IPS-20b (cell line): Measurements from ENCODE around the gene STYXL2.

ENCODE experiments used
- H3K27ac ChIP-seq: one replicate; pipeline ENCODE4 v1.5.1; 2013; ENCODE audit warnings: low read length
- H3K27me3 ChIP-seq: 2 replicates; pipeline ENCODE4 v1.6.1; 2013; ENCODE audit warnings: mild to moderate bottlenecking, low read length, inconsistent platforms; ENCODE audit not compliant: insufficient read depth
- H3K36me3 ChIP-seq: 2 replicates; pipeline ENCODE4 v1.6.1; 2013; ENCODE audit warnings: low read depth, mild to moderate bottlenecking, inconsistent platforms, low read length, moderate library complexity; ENCODE audit not compliant: insufficient read depth
- H3K4me1 ChIP-seq: 2 replicates; pipeline ENCODE4 v1.6.1; 2013; ENCODE audit warnings: mild to moderate bottlenecking, control low read depth, inconsistent platforms, low read length, moderate library complexity; ENCODE audit not compliant: insufficient read depth
- H3K4me3 ChIP-seq: 2 replicates; pipeline ENCODE4 v1.5.1; 2013; ENCODE audit warnings: mild to moderate bottlenecking, low read length, inconsistent platforms
- H3K9ac ChIP-seq: 2 replicates; pipeline ENCODE4 v1.6.1; 2013; ENCODE audit warnings: low read depth, mild to moderate bottlenecking, inconsistent platforms, low read length, moderate library complexity
- H3K9me3 ChIP-seq: 2 replicates; pipeline ENCODE4 v1.6.1; 2013; ENCODE audit warnings: mild to moderate bottlenecking, low read depth, low read length, inconsistent platforms; ENCODE audit not compliant: insufficient read depth

Gene STYXL2

DNA sequence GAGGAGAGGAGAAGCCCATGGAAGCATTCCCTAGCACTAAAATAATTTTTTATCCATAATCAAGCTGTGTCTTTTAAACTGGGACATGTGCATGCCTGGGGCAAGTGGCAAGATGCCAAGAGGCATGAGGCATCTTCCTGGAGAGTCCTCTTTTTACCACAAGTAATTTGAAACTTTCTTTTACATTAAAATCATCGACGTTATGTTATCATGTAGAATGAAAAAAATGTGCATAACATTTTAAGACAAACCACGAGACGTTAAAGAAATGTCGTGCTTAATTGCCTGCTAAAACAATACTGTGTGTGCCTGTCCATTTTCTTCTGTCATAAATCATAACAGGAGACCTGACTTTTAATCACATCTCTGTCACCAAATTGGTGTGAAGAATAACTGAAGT, 1.5 kb downstream of the STYXL2 start:
- Histone ChIP-seq H3K4me3 (no peak overlapping the region), H3K36me3 (no peaks in the 10 kb centered on the region), H3K27me3 (no peaks in the 10 kb centered on the region), H3K4me1 (peaks cover 6% of the 10 kb centered on the region; the same call in 1 of the 2 replicates), H3K9me3 (no peaks in the 10 kb centered on the region), H3K9ac (no peak overlapping the region), H3K27ac (no peak overlapping the region)

DNA sequence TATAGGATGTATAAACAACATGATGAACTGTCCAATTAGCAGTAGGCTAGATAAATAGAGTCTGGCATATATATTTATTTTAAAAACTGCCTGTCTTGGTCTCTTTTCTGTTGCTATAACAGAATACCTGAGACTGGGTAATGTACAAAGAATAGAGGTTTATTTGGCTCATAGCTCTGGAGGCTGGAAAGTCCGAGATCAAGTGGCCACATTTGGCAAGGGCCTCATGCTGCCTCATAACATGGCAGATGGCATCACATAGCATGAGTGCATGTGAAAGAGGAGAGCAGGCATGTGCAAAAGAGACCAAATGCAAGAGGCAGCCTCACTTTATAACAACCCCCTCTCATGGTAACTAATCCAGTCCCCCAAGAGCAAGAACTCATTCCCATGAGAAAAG, 6.0 kb downstream of the STYXL2 start:
- no peaks in the 10 kb centered on the region for H3K27me3 ChIP-seq
- no peak overlapping the region for H3K27ac ChIP-seq
- peaks cover 16% of the 10 kb centered on the region for H3K4me1 ChIP-seq
- H3K36me3 ChIP-seq, result no peaks in the 10 kb centered on the region
- no peak overlapping the region for H3K4me3 ChIP-seq
- H3K9me3 ChIP-seq, result no peaks in the 10 kb centered on the region
- H3K9ac ChIP-seq, result no peak overlapping the region

- no peak overlapping the region for H3K4me3 ChIP-seq
- H3K9ac ChIP-seq, result no peak overlapping the region
- no peak overlapping the region for H3K27ac ChIP-seq
- no peaks in the 10 kb centered on the region for H3K36me3 ChIP-seq
- no peaks in the 10 kb centered on the region for H3K27me3 ChIP-seq
- H3K4me1 ChIP-seq, result peaks cover 24% of the 10 kb centered on the region
- H3K9me3 ChIP-seq, result no peaks in the 10 kb centered on the region
These were observed 6.9 kb downstream of the STYXL2 start for GRCh38 chr1:167100730-167101129.

- Histone ChIP-seq H3K36me3 (no peaks in the 10 kb centered on the region), H3K4me3 (no peak overlapping the region), H3K27ac (no peak overlapping the region), H3K27me3 (no peaks in the 10 kb centered on the region), H3K4me1 (peaks cover 29% of the 10 kb centered on the region), H3K9me3 (no peaks in the 10 kb centered on the region), H3K9ac (no peak overlapping the region)
These were observed 7.9 kb downstream of the STYXL2 start for GRCh38 chr1:167101754-167102153.

DNA sequence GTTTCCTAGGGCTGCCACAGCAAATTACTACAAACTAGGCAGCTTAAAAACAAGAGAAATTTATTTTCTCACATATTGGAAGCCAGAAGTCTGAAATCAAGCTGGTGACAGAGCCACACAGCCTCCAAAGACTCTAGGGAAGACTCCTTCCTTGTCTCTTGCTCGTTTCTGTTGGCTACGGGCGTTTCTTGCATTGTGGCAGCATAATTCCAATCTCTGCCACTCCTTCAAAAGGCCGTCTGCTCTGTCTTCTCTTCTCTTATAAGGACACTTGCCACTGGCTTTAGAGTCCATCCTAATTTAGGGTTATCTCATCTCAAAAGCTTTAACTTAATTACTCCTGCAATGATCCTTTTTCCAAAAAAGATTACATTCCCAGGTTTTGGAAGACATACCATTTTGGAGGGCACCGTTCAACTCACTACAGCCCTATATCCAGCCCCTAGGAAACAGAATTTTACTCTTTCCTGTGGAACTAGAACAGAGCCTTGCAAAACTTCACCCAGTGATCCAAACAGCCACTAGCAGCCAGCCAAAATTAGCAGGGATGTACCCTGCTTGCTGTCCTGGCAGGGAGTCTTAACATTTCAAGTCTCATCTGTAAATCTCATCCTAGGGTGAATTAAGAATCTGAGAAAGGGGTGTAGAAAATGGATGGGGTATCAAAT, 9.2 kb downstream of the STYXL2 start:
- Histone ChIP-seq H3K4me1 (peaks cover 29% of the 10 kb centered on the region), H3K9ac (no peak overlapping the region), H3K4me3 (no peak overlapping the region), H3K27me3 (no peaks in the 10 kb centered on the region), H3K9me3 (no peaks in the 10 kb centered on the region), H3K36me3 (no peaks in the 10 kb centered on the region), H3K27ac (no peak overlapping the region)

DNA sequence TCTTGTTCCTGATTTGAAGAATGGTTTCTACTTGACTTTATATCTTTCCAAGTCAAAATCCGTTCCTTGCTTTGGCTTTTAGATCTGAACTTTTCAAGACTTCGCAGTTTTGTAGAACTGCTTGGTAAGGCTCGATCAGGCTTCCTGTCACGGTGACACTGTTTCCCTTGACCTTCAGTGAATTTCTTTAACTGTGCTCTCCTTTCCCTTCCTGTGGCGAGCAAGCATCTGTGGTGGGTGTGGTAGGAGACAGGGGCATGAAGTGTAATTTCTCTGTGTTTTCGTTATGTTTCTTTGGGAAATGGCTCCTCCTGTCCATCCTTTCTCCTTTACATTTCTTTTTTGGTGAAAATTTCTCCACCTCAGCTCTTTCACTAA, 10.4 kb downstream of the STYXL2 start:
- H3K4me1 ChIP-seq, result peaks cover 34% of the 10 kb centered on the region
- H3K36me3 ChIP-seq, result no peaks in the 10 kb centered on the region
- H3K27ac ChIP-seq, result no peak overlapping the region
- H3K27me3 ChIP-seq, result no peaks in the 10 kb centered on the region
- no peaks in the 10 kb centered on the region for H3K9me3 ChIP-seq
- no peak overlapping the region for H3K4me3 ChIP-seq
- no peak overlapping the region for H3K9ac ChIP-seq

GRCh38 chr1:167105271-167106118, 11.6 kb downstream of the STYXL2 start:
- Histone ChIP-seq H3K4me3 (no peak overlapping the region), H3K27me3 (no peaks in the 10 kb centered on the region), H3K9ac (no peak overlapping the region), H3K4me1 (peaks cover 37% of the 10 kb centered on the region), H3K9me3 (no peaks in the 10 kb centered on the region), H3K27ac (no peak overlapping the region), H3K36me3 (no peaks in the 10 kb centered on the region)

DNA sequence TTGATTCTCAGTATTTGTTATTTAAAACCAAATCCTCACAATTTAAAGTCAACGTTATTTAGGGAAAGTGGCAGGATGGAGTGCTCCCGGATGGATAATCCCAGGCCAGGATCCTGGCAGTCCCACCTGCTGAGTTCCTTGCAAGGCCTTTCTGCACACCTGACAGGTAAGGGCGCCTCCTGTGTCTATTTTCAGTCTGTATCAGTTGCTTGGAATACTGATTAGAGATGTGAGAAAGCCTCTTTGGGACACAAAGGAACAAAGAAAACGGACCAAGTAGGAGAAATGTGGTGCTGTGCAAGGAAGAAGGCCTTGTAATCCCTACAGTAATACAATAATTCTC, 12.2 kb downstream of the STYXL2 start:
- H3K27ac ChIP-seq, result no peak overlapping the region
- H3K9ac ChIP-seq, result no peak overlapping the region
- no peak overlapping the region for H3K4me3 ChIP-seq
- no peaks in the 10 kb centered on the region for H3K27me3 ChIP-seq
- no peaks in the 10 kb centered on the region for H3K36me3 ChIP-seq
- H3K9me3 ChIP-seq, result no peaks in the 10 kb centered on the region
- H3K4me1 ChIP-seq, result peaks cover 37% of the 10 kb centered on the region

- no peaks in the 10 kb centered on the region for H3K27me3 ChIP-seq
- H3K9me3 ChIP-seq, result no peaks in the 10 kb centered on the region
- no peak overlapping the region for H3K9ac ChIP-seq
- peaks cover 37% of the 10 kb centered on the region for H3K4me1 ChIP-seq
- H3K4me3 ChIP-seq, result no peak overlapping the region
- H3K36me3 ChIP-seq, result no peaks in the 10 kb centered on the region
- no peak overlapping the region for H3K27ac ChIP-seq
These were observed 13.6 kb downstream of the STYXL2 start for GRCh38 chr1:167107456-167107855.

GRCh38 chr1:167109125-167109524, 15.2 kb downstream of the STYXL2 start:
- H3K4me1 ChIP-seq, result peaks cover 26% of the 10 kb centered on the region
- H3K36me3 ChIP-seq, result no peaks in the 10 kb centered on the region
- no peaks in the 10 kb centered on the region for H3K9me3 ChIP-seq
- no peak overlapping the region for H3K9ac ChIP-seq
- H3K4me3 ChIP-seq, result no peak overlapping the region
- no peak overlapping the region for H3K27ac ChIP-seq
- H3K27me3 ChIP-seq, result no peaks in the 10 kb centered on the region

DNA sequence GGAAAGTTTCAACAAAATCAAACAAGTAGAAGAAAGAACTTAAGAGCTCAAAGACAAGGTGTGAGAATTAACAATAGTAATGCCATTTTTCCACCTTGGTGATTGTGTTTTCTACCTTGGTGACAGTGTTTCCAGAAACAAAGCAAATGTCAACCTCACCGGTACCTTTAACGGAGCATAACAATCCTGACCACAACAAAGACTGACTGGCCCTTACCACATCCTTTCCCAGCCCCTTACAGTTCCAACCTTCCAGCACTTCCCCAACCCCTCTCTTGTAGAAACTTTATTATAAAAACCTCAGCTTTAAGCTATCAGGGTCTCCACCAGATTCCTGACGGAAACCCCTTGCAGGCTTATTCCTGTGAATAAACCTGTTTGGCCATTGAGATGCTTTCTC, 16.7 kb downstream of the STYXL2 start:
- H3K9me3 ChIP-seq, result no peaks in the 10 kb centered on the region
- H3K4me3 ChIP-seq, result no peak overlapping the region
- H3K36me3 ChIP-seq, result no peaks in the 10 kb centered on the region
- no peak overlapping the region for H3K9ac ChIP-seq
- H3K27ac ChIP-seq, result no peak overlapping the region
- peaks cover 15% of the 10 kb centered on the region for H3K4me1 ChIP-seq
- H3K27me3 ChIP-seq, result no peaks in the 10 kb centered on the region
